NOMO-1 treated with DMSO at 0.1 percent for 48 hours (cell line): Measurements from ENCODE around the gene DNAJC1.
A peak's percentile ranks its signal among the peaks of the same experiment; 100 is the strongest.
"Not testable (repeated sequence)": the region's sequence is repeated elsewhere in the genome, so short reads cannot be mapped to it uniquely, and the experiment has no call there.

Experiments used
- DNase-seq: peaks from one replicate; lab custom pipeline; 2025; ENCODE audit not compliant: unreplicated experiment; lab: John Stamatoyannopoulos, UW

Gene DNAJC1

GRCh38 chr10:22003177-22003963 is at the start of gene DNAJC1:
Gene DNAJC1 (minus strand): TSS chr10:22003730. CDS start chr10:22003434, 296 bp downstream.
- DNase-seq = peak; percentile 92

GRCh38 chr10:22053048-22053447 is 49.5 kb upstream of the DNAJC1 start:
- no peak for DNase-seq

- no peak for DNase-seq
Measured at GRCh38 chr10:22049635-22050034, 46.1 kb upstream of the DNAJC1 start.

- no peak for DNase-seq
Measured at GRCh38 chr10:22047812-22048211, 44.3 kb upstream of the DNAJC1 start.

GRCh38 chr10:22043327-22043633 is 39.8 kb upstream of the DNAJC1 start:
- DNase-seq = no peak

GRCh38 chr10:22042557-22043326 is 39.2 kb upstream of the DNAJC1 start:
- no peak for DNase-seq

- DNase-seq = no peak
Measured at GRCh38 chr10:22034333-22034732, 30.8 kb upstream of the DNAJC1 start.

GRCh38 chr10:22032268-22032667 is 28.7 kb upstream of the DNAJC1 start:
- DNase-seq = not testable (repeated sequence)

- no peak for DNase-seq
Measured at GRCh38 chr10:22030421-22030820, 26.9 kb upstream of the DNAJC1 start.

GRCh38 chr10:22029445-22030236 is 26.1 kb upstream of the DNAJC1 start:
- peak; percentile 34 for DNase-seq

- no peak for DNase-seq
Measured at GRCh38 chr10:22027364-22028238, 24.1 kb upstream of the DNAJC1 start.

- DNase-seq = no peak
Measured at GRCh38 chr10:22026287-22026686, 22.8 kb upstream of the DNAJC1 start.

- DNase-seq = no peak
Measured at GRCh38 chr10:22023508-22023907, 20.0 kb upstream of the DNAJC1 start.

- DNase-seq = peak; percentile 38
Measured at GRCh38 chr10:22022257-22023032, 18.9 kb upstream of the DNAJC1 start.

GRCh38 chr10:22021144-22021543 is 17.6 kb upstream of the DNAJC1 start:
- DNase-seq = not testable (repeated sequence)

GRCh38 chr10:22017283-22018020 is 13.9 kb upstream of the DNAJC1 start:
- DNase-seq = no peak

GRCh38 chr10:22016046-22016705 is 12.6 kb upstream of the DNAJC1 start:
- DNase-seq = peak; percentile 65

- DNase-seq = no peak
Measured at GRCh38 chr10:22010973-22011408, 7.5 kb upstream of the DNAJC1 start.

- no peak for DNase-seq
Measured at GRCh38 chr10:22010539-22010938, 7.0 kb upstream of the DNAJC1 start.
